Epithelial cell of proximal tubule (primary cell): ENCODE measurements around the gene C17orf67. TPM values are rescaled to one million over a fixed set of nuclear protein-coding genes. Genes with fewer than 3 reads are reported as not detected.

ENCODE experiments used
- DNase-seq: peaks from one replicate; pipeline ENCODE4 v3.0.0-alpha.2; 2011; ENCODE audit warnings: low read depth
- H3K4me3 ChIP-seq: 2 replicates; pipeline ENCODE4 v1.5.1; 2011; ENCODE audit warnings: low read depth, mild to moderate bottlenecking, low read length
- total RNA-seq: library from RNA; depleted of rRNA; stranded (reverse); fragments of >200 nt; gene quantifications from 2 replicates; pipeline ENCODE4 v1.2.3, GENCODE V29; 2015
- TF ChIP-seq, protein P1 (sequence below): conservative IDR thresholded peaks from 2 replicates; pipeline ENCODE4 v1.5.1; 2012; ENCODE audit warnings: low read depth, mild to moderate bottlenecking, low read length

Gene C17orf67
- total RNA-seq, 1 donor from 2014 or later = 0.17 TPM

DNA sequence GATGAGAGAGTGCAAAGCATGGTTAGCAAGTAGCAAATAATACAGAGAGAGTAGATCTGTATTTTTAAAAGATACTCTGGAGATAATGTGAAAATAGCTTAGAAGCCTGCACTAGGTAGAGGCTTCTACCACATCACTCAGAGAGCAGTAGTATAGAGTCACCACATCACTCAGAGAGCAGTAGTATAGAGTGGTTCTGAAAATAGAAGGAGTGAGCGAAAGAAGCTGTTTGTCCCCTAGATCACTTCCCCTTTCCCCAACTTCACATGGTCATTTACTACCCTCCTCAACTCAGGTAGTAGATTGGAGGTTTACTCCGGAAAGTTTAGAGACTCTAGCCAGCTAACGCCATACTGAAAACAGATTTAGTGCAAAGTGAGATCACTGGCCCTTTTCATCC, 17.3 kb upstream of the C17orf67 start:
- DNase-seq = no peak
- TF ChIP-seq, protein P1, sequence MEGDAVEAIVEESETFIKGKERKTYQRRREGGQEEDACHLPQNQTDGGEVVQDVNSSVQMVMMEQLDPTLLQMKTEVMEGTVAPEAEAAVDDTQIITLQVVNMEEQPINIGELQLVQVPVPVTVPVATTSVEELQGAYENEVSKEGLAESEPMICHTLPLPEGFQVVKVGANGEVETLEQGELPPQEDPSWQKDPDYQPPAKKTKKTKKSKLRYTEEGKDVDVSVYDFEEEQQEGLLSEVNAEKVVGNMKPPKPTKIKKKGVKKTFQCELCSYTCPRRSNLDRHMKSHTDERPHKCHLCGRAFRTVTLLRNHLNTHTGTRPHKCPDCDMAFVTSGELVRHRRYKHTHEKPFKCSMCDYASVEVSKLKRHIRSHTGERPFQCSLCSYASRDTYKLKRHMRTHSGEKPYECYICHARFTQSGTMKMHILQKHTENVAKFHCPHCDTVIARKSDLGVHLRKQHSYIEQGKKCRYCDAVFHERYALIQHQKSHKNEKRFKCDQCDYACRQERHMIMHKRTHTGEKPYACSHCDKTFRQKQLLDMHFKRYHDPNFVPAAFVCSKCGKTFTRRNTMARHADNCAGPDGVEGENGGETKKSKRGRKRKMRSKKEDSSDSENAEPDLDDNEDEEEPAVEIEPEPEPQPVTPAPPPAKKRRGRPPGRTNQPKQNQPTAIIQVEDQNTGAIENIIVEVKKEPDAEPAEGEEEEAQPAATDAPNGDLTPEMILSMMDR = no peak
- H3K4me3 ChIP-seq = no peak overlapping the region

DNA sequence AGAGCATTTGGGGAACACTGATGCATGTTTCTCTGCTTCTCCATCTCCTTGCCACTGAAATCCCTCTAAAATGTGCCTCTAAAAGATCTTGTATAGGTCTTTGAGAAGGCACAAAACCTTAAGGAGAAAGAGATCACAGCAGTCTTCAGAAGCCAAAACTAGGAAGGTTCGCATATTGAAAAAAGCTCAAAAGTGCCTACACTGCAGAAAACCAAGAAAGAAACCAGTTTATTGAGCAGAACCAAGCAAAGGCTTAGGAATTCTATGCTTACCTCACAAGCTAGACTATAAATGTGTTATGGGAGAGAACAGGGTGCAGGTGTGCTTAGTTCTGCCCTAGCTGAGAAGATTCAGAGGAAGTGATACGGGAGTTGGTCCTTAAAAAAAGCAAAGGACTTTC, 16.9 kb upstream of the C17orf67 start:
- no peak for DNase-seq
- TF ChIP-seq, protein P1 = no peak

DNA sequence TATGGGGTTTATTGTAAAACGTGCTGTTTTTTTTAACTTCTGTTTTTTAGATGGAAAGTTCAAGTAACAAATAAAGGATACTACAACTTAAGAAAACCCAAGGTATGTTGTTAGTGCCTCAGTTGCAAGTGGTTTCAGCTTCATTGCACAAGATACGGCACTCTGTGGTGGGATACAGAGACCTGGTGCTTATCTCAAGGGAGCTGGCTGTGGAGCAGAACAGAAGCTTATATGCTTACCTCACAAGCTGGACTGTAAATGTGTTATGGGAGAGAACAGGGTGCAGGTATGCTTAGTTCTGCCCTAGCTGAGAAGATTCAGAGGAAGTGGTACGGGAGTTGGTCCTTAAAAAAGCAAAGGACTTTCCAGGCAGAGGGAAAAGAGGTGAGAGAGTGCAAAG, 15.4 kb upstream of the C17orf67 start:
- TF ChIP-seq, protein P1 = no peak
- DNase-seq = no peak
- H3K4me3 ChIP-seq = no peak overlapping the region

More for the DNA sequence above, 16.9 kb upstream of the C17orf67 start:
- H3K4me3 ChIP-seq = no peak overlapping the region

DNA sequence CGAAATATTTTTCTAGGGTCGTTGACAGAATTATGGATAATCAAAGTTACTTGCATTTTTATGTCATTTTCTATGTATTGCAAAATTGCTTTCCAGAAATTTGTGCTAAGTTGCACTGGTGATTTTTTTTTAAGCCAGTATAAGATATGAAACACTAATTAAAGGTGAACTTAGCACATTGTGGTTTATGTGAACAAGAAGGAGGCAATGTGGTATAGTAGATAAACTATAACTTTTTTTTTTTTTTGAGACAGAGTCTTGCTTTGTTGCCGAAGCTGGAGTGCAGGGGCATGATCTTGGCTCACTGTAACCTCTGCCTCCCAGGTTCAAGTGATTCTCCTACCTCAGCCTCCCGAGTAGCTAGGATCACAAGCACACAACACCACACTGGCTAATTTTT, 13.4 kb upstream of the C17orf67 start:
- no peak for DNase-seq
- TF ChIP-seq, protein P1 = no peak
- H3K4me3 ChIP-seq = no peak overlapping the region

DNA sequence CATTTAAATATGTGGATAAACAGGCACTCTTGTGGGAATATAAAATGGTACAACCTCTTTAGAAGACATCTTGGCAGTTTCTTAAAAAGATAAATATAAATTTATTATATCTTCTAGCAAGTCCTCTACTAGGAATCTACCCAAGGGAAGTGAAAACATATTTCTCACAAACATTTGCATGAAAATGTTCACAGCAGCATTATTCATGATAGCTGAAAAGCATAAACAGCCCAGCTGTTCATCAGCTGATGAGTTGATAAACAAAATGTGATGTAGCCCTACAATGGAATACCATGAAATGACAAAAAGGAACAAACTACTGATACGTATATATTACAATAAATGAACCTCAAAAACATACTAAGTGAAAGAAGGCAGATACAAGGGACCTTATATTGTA, 12.2 kb upstream of the C17orf67 start:
- TF ChIP-seq, protein P1 = no peak

DNA sequence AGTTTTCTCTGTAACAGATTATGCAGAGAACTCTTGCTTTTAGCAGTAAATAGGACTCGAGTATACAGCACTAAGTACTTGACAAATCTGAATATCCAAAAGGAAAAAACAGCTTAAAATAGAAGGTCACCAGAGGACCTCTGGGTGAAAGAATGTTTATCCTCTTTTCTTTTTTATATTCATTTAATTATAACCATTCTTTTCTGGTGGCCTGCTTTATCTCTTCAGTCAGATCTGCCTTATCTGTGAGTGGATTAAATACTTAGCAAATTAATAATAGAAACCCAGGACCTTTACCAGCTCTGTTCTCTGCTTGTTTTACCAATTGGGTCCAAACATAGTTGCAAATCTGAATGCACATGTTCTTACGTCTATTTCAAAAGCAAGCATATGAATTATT, 8.9 kb upstream of the C17orf67 start:
- no peak for DNase-seq
- no peak overlapping the region for H3K4me3 ChIP-seq

More for the DNA sequence above, 12.2 kb upstream of the C17orf67 start:
- DNase-seq = no peak
- H3K4me3 ChIP-seq = no peak overlapping the region

DNA sequence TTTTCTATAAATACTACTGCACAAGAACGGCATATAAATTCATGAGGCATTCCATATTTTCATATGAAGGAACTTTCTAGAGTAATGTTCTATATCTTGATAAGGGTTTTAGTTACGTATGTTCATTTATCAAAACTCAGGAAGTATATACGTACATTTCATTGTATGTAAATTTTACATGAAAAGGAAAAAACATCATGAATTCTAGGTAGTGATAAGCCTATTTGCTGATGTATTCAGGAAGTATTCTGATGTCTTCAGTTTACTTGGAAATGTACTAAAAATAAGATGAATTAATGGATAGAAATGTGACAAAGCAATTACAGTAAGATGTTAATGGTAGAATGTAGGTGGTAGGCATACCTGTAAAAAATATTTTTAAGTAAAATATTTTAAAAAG, 5.0 kb upstream of the C17orf67 start:
- TF ChIP-seq, protein P1 = no peak
- H3K4me3 ChIP-seq = no peak overlapping the region
- no peak for DNase-seq

More for the DNA sequence above, 8.9 kb upstream of the C17orf67 start:
- TF ChIP-seq, protein P1 = no peak
